HUDEP-2 (cell line): ENCODE measurements around the gene MALL.
"Not testable (repeated sequence)": the region's sequence is repeated elsewhere in the genome, so short reads cannot be mapped to it uniquely, and the experiment has no call there.

Experiments used
- DNase-seq, 76 experiments: peaks; one replicate each; lab custom pipeline; 2025; ENCODE audit not compliant: unreplicated experiment in 76 of 76; lab: John Stamatoyannopoulos, UW

MALL gene

DNA sequence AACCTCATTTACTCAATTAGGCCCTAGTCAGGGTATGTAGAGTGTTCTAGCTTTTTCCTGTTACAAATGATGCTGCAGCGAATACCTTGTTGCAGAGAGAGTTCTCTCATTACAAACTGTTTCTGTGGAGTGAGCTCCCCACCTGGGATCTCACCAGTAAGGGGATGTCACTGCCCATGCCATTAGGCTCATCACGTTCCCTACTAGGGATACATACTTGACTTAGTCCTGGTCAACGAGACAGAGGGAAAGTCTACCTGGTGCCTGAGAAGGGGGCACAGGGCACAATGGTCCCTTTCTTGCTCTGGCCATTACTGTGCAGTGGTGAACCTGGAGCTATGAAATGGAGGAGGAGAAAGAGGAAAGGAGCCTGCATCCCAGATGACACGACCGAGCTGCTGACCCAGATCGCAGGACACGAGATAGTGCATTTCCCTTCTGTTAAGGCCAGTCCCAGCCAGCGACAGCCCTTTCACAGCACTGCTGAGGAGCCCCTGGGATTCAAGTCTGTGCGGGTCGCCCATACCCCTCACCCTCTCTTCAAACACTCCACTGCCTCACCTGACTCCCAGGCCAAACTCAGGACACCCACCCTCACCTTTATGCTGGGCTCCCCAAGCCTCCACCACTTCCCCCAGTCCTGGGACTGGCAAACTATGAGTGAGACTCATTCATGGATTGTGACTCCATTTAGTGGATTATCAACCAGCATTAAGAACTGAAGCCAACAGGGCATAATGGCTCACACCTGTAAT, 16.0 kb downstream of the MALL start:
- DNase-seq, result no peak

DNA sequence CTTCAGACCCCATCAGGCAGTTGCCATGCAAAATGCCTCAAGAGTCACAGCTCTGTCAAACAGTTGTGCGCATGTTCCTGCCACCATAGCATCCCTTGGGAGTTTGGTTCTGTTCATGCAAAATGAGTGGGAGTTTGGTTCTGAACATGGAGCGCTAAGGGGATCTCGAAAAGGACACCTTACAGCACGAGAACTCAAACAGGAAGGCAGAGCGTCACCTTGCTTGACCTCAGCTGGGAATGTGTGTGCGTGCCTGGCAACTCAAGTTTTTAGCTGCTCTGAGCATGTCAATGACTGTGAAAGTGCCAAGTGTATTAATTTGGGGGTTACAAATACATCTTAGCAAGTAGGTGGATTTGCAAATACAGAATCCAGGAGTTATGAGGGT, 16.6 kb downstream of the MALL start:
- DNase-seq, result no peak

DNA sequence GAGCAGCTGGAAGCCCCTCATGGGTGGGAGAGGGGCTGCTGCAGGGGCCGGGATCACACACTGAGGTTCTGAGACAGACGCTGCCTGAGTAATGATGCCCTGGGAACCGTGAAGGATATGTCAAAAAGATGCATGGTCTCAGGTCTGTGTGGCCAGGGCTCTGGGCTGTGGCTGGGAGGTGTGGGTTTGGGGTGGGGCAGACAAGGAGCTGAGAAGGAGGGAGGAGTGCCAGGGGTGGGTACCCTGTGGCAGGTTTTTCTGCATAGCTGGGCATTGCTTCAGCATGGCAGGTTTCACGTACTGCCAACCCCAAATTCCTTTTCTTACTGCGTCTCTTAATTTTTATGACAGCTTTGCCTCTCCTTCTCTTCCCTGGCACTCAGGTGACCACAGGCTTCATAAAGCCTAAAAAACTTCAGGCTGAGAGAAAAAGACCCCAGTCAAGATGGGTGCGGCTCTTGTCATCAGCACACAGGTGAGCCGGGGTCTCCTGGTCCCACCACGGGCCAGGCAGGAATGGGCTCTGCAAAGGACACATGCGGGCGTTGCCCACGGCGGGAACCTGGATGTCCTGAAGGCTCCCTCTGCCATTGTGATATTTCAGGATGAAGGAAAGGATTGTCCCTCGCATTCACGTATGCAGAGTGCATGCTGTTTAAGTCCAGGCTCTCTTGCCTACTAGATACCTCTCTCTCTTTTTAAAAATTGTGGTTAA, 18.0 kb downstream of the MALL start:
- no peak for DNase-seq

DNA sequence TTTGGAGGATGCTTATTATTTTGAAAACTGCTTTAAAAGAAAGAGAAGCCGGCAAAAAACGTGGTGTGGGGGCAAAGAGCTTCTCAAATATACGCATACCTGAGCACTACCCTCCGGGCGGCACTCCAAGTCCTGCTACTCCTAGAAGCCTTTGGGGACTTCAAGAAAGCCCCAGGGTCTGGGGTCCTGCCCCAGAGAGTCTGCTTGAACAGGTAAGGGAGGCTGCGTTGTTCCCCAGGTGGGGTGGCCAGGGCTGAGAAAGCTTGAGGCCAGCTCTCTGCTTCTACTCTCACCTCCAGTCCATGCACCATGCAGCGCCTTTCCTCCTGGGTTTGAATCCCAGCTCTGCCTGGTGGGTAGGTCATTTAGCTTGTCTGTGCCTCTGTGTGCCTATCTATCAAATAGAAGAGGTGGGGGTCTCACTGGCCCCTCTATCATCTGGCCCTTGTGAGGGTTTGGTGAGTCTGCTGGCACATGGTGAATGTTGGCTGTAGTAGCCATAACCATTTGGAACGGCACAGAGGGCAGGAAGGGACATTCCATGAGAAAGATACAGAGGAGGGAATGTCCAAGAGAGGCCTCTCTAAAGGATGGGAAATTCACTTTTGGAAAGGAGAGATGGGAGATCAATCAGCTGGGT, 19.5 kb downstream of the MALL start:
- no peak for DNase-seq

DNA sequence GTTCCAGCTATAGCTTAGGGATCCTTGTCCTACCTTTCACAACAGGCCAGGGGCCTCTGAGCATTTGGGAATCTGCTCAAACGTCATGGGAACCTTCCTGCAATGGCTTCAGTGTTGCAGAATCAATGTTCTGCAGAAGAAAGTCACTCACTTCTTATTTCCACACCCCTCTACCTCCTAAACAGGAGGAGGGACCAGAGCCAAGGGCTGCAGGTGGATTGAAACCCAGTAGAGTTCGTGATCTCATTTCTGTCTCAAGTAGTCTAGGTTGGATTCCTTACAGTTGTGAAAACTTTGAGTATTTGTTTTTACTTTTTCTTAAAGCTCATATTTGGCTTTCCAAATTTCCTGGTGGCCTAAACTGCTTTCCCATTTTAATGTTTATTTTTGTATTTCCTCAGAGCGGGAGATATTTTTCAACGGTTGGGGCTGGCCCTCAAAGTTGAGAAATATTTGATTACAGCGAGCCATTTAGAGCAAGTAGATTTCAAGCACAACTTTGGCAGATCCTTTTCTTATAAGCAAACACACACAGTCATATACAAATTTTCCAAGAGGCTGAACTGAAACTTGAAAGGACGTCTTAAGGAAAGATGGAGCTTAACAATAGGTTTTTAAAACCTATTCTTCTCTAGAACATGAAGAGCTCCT, 20.6 kb downstream of the MALL start:
- DNase-seq, result not testable (repeated sequence)

DNA sequence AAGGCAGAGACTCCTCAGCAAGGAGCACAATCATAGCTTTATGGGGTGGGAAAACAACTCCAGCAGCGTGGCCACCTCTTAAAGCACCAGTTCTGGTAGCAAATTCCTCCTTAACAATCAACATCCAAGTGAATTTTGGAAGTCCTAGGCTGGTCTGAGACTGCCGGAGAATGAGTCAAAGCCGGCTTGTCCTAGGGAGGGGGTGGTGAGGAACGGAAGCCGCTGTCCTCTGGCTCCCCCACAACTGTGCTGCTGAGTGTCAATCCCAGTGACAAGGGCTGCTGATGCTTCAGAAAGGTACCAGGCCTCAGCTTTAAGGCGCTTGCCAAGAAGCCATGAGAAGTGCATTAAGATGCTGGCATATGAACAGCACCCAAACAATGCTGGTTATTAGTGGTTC, 21.7 kb downstream of the MALL start:
- not testable (repeated sequence) for DNase-seq

DNA sequence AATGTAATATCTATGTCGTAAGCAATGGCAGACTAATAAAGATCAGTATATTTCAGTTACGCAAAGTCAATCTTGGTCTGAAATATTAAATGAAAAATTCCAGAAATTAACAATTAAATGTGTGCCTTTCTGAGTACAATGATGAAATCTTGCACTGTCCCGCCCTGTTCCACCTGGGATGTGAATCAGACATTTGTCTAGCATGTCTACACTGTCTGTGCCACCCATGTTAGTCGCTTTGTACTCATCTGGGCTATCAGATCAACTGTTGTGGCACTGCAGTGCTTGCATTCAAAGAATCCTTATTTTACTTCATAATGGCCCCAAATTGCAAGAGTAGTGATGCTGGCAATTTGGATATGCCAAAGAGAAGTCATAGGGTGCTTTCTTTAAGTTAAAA, 25.5 kb downstream of the MALL start:
- not testable (repeated sequence) for DNase-seq

DNA sequence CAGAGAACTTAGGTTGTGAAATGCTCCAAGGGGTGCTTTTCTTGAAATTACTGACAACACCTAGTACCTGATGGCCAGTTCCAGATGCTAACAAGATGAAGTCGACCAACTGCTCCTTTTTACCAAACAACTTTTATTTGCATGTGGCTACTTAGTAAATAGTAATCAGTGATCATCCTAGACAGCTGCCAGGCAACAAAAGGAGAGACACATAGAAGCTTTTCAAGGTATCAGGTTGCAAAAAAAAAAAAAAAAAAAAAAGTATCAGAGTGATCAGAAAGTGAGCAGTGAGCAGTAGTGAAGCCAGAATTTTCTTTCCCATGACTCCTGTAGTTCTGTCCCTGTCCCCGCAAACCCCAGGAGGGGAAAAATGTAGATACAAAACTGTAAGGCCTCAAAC, 31.9 kb downstream of the MALL start:
- not testable (repeated sequence) for DNase-seq

DNA sequence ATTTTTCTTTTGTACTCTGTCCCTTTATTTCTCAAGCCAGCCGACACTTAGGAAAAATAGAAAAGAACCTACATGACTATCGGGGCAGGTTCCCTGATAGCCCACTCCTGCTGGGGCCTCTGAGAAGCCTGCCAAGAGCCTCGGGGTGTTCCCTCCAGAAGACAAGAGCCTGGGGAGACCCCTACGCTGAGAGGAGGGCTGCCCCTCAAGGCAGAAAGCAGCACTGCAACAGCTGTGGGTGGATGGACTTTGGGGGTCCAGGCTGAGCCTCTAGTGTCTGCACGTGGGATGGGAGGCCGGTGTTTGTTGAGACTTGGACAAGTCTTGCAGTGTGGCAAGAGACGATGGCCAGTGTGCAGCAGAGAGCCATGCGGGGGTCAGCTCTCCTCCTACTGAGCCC, 32.5 kb downstream of the MALL start:
- not testable (repeated sequence) for DNase-seq

DNA sequence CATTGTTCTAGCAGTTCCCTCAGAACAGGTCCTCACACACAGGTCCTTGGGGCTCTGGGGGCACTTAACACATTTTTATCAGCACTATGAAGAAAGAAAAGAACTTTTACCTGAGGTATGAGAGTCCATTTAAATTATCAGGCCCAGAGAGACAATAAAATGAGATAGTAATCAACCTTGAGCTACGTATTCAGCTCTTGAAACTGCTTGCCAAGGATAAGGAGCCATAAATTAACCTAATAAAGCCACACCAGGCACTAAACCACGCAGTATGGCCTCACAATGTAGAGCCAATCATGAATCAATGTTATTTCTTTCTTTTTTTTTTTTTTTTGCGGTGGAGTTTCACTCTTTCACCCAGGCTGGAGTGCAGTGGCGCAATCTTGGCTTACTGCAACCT, 37.5 kb downstream of the MALL start:
- not testable (repeated sequence) for DNase-seq

DNA sequence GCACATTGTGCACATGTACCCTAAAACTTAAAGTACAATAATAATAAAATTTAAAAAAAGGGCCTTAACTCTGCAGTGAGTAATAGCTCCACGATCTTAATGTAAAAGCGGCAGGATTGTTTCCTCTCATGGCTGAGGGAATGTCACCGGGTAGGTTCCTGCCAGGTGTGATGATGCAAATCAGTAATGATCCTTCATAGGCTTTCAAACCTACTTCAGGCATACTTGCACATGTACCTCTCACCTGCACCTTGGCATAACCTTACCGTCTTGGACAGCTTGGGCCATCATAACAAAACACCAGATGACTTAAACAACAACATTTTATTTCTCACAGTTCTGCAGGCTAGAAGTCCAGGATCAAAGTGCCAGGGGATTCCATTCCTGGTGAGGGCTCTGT, 39.7 kb downstream of the MALL start:
- DNase-seq, result not testable (repeated sequence)

DNA sequence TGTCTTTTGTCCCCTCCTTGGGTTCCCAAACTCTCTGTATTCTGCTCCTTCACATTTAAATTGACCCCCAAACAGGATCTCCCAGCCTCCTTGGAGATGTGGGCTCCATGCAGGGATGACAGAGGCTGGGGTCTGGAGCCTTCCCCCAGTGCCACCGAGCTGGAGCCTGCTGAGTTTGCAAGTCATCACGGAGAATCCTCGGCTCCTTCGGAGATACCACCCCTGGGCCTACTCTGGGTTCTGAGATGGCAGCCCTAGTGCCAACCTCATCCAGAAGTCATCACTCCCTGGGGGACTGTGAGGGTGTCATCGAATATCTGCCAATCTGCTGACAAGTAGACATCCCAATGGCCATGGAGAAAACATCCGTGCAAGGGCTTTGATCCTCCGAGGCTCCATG, 45.8 kb downstream of the MALL start:
- not testable (repeated sequence) for DNase-seq

DNA sequence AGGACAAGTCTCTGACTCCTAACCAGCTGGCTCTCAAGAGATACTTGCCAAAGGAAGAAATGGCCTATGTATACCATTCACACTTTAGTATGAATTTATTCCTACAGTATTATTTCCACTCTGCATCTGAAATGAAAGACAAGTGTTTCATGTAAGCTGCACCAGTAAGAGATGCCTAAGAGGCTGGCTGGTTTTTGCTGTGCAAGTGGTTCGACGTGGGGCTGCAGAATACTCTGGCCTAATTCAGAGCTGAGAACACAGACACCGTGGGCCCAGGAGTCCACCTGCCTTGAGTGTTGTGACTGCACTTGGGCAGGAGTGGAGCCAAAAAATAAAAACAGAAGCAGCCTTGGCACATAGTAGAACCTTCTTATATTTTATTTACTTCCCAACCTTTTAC, 47.5 kb downstream of the MALL start:
- not testable (repeated sequence) for DNase-seq

DNA sequence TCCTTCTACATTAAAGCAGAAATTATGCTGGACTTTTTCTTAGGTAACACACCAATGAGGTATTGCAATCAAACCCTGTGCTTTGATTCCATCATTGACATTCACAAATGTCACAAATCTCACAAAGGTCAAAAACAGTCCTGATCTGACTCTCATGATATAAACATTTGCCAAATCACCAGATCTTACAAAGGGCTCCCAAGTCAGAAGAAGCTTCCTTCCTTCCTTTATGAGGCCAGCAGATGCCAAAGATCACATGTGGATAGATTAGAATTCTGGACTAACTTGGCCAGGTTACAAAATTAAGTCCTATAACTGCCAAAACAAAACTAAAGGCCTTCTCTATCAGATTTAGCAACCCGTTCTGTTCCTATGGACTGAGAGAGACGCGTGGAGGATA, 53.3 kb downstream of the MALL start:
- not testable (repeated sequence) for DNase-seq

DNA sequence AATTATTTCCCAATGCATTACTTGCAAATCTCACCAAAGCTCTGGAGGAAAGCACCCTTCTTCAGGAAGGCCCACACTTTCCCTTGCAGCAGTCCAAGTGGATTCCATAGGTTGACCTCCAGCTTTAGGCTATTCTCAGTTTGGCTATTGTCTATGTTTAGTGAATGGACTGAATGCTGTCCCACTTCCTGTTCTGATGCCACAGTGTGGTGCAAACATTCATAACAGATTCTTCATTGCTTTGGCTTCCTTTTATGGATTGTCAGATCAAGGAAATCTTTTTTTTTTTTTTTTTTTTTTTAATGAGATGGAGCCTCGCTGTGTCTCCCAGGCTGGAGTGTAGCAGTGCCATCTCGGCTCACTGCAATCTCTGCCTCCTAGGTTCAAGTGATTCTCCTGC, 55.1 kb downstream of the MALL start:
- DNase-seq, result not testable (repeated sequence)

DNA sequence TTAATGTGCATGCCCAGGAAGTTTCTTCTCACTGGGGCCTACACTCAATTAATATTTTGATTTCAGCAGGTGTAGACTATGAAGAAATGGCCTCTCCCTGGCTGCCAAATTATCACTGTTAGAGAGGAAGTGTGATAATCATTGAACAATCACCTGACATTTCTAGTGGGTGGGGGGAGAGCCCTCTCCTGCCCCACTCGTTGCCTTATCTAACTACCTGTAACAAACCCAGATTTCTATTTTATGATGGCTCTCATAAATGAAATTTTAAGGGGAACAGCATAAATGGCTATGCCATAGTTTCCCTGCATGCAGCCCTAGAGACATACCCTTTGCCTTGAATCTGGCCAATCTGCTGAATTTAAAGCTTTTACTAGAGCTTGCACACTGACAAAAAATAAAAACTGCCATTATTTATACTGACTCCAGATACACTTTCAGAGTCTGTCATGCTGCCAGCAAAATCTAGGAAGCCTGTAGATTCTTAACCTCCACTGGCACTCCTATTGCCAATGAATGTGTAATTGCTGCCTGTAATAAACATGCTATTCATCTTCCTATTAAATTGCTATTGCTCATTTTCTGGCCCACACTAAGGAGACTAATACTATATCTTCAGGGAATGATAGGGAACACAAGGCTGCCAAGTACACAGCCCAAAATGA, 55.8 kb downstream of the MALL start:
- not testable (repeated sequence) for DNase-seq

DNA sequence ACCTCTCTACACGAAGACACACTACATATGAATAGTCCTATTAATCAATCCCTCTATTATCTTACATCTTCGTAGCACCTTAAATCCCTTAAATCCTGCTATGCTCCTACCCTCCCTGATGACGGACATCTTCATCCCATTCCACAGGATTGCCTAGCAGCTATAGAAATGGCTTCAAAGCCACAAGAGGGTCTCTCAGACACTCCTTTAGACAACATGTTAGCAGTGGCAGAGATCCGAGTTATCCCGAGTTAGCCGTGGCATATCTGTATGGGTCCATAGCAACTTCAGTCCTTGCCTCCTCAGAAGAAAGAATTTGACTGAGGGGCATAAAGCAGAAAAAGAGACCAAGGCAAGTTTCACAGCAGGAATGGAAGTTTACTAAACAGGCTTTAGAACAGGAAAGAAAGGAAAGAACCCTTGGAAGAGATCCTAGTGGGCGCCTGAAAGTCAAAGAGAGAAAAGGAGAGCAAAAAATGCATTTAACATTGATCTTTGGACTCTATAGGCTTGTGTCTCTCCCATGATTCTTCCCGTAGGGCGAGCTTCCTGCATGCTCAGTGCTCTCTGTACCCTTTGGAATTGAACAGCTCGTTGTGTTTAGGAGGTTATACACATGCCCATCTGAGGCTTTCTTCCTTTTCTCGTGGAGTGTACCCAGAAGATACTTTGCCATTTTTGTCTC, 56.5 kb downstream of the MALL start:
- DNase-seq, result not testable (repeated sequence)

DNA sequence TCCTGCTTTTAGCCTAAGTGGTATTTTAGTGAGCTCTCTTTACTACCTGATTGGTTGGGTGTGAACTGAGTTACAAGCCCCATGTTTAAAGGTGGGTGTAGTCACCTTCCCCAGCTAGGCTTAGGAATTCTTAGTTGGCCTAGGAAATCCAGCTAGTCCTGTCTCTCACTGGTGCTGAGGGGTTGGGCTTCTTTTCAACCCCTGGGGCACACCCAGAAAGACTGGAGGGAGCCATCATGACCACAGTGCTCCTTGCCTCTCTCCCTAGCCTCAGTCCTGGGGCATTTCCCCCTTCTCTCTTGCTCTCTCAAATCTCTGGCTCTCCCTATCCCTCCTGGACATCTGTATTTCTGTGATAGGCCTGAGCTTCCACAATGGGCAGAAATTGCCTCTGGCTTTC, 57.6 kb downstream of the MALL start:
- not testable (repeated sequence) for DNase-seq

DNA sequence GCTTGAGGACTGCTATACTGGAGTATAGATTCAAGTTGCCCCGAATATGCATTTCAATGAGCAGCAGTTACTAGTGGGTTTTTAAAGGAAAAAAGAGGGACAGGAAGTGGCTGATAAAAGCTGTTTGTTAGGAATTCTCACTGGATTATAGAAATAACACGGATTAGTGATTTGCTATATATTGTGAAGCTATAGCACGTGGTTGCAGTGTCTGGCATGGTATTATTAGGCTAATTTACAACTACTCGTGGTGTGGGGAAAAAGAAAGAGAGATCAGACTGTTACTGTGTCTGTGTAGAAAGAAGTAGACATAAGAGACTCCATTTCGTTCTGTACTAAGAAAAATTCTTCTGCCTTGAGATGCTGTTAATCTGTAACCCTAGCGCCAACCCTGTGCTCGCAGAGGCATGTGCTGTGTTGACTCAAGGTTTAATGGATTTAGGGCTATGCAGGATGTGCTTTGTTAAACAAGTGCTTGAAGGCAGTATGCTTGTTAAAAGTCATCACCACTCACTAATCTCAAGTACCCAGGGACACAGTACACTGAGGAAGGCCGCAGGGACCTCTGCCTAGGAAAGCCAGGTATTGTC, 59.7 kb downstream of the MALL start:
- DNase-seq, result not testable (repeated sequence)
